Prostate gland (tissue), 2 donors: Measurements from ENCODE around the gene NXPH1. TPM values are rescaled to one million over a fixed set of nuclear protein-coding genes. Genes with fewer than 3 reads are reported as not detected.
A peak's percentile ranks its signal among the peaks of the same experiment; 100 is the strongest.

ENCODE experiments used
- DNase-seq: peaks from one replicate; pipeline ENCODE4 v3.0.0-alpha.2; 2019; ENCODE audit warnings: low spot score
- H3K27ac ChIP-seq, 2 donors: fragments of 200-600 bp; sonication (generic); 2 replicates each; pipeline ENCODE4 v1.5.1; 2017 to 2019
- H3K27me3 ChIP-seq: fragments of 200-600 bp; sonication (generic); replicated peaks from 2 replicates; pipeline ENCODE4 v1.5.1; 2019; ENCODE audit not compliant: insufficient read depth
- H3K36me3 ChIP-seq, 2 donors: fragments of 200-600 bp; sonication (generic); 1 replicate in 1 of 2; 2 replicates in 1 of 2; pipeline versions ENCODE4 v1.5.1 to v1.8.1; 2017 to 2019
- H3K4me1 ChIP-seq: fragments of 200-600 bp; sonication (generic); replicated peaks from 2 replicates; pipeline ENCODE4 v1.5.1; 2019
- H3K4me3 ChIP-seq, 2 donors: fragments of 200-600 bp; sonication (generic); 2 replicates each; pipeline ENCODE4 v1.5.1; 2017 to 2019
- H3K9me3 ChIP-seq: fragments of 200-600 bp; sonication (generic); 2 replicates; pipeline ENCODE4 v1.5.1; 2017
- CTCF ChIP-seq, 4 experiments: fragments of 200-600 bp in 2 of 4; fragments of 450-650 bp in 2 of 4; sonication (generic) in 2 of 4; IDR thresholded peaks; 1 replicate in 3 of 4; 2 replicates in 1 of 4; pipeline ENCODE4 v1.5.1; 2016 to 2019; ENCODE audit warnings: antibody characterized with exemption in 4 of 4, mild to moderate bottlenecking in 2 of 4, moderate library complexity in 2 of 4
- POLR2A ChIP-seq: fragments of 450-650 bp; IDR thresholded peaks from one replicate; pipeline ENCODE4 v1.6.1; 2016; ENCODE audit warnings: antibody characterized with exemption, mild to moderate bottlenecking
- POLR2AphosphoS5 ChIP-seq: sonication (generic); formaldehyde crosslinking; IDR thresholded peaks from one replicate; pipeline ENCODE4 v1.6.1; 2017; ENCODE audit warnings: antibody characterized with exemption
- WGBS: methylation state at CpG from one replicate; pipeline ENCODE4 v1.1.5; 2018; 5-methylcytosine and 5-hydroxymethylcytosine counted together
- intact Hi-C: fragments of 100-400 bp; cut with DNase I; formaldehyde crosslinking; loops from one replicate; pipeline ENCODE4 v1.14.2; 2022
- total RNA-seq, 2 donors: library from RNA; depleted of rRNA; stranded (reverse); fragments of >200 nt; gene quantifications; one replicate each; pipeline ENCODE4 v1.1.0, GENCODE V29; 2016

NXPH1 gene
- total RNA-seq, 2 donors from 2014 or later, result not detected

GRCh38 chr7:8435095-8435494 is 1.7 kb downstream of the NXPH1 start:
- H3K27me3 ChIP-seq, result peaks cover 42% of the 10 kb centered on the region
- TF ChIP-seq POLR2A (no peak), CTCF (IDR thresholded peaks at IDR 0.05) (no peak), POLR2AphosphoS5 (no peak)
- no peaks in the 10 kb centered on the region for H3K4me1 ChIP-seq
- WGBS, result 2% methylated on average over 33 of the region's 33 CpGs
- intact Hi-C loops, result no loop called here
- no peaks in the 10 kb centered on the region for H3K36me3 ChIP-seq
- DNase-seq, result no peak
- no peak overlapping the region for H3K4me3 ChIP-seq
- no peaks in the 10 kb centered on the region for H3K9me3 ChIP-seq
- H3K27ac ChIP-seq, result no peak overlapping the region

GRCh38 chr7:8435590-8436545 is 2.5 kb downstream of the NXPH1 start:
- no peak overlapping the region for H3K4me3 ChIP-seq
- no peaks in the 10 kb centered on the region for H3K9me3 ChIP-seq
- 19% methylated on average over 33 of the region's 33 CpGs for WGBS
- H3K4me1 ChIP-seq, result no peaks in the 10 kb centered on the region
- intact Hi-C loops, result no loop called here
- DNase-seq, result no peak
- H3K36me3 ChIP-seq, result no peaks in the 10 kb centered on the region
- H3K27me3 ChIP-seq, result peaks cover 47% of the 10 kb centered on the region
- TF ChIP-seq CTCF (IDR thresholded peaks at IDR 0.05) (no peak), POLR2AphosphoS5 (no peak), POLR2A (no peak)
- no peak overlapping the region for H3K27ac ChIP-seq

- no peaks in the 10 kb centered on the region for H3K36me3 ChIP-seq
- no peaks in the 10 kb centered on the region for H3K9me3 ChIP-seq
- TF ChIP-seq POLR2A (no peak), CTCF (IDR thresholded peaks at IDR 0.05) (peak in 3 of 4 experiments; percentile 31 to 39 (median 32))
- intact Hi-C loops, result no loop called here
- no peak overlapping the region for H3K27ac ChIP-seq
- no peak overlapping the region for H3K4me3 ChIP-seq
- H3K4me1 ChIP-seq, result no peaks in the 10 kb centered on the region
- under 1% methylated on average over 15 of the region's 15 CpGs for WGBS
- DNase-seq, result no peak
- H3K27me3 ChIP-seq, result peaks cover 56% of the 10 kb centered on the region
These were observed 3.6 kb downstream of the NXPH1 start for GRCh38 chr7:8436965-8437364.

GRCh38 chr7:8437606-8438005 is 4.2 kb downstream of the NXPH1 start:
- no peak for TF ChIP-seq POLR2A
- no peak for TF ChIP-seq POLR2AphosphoS5
- TF ChIP-seq CTCF (IDR thresholded peaks at IDR 0.05), result no peak
- intact Hi-C loops, result no loop called here
- H3K9me3 ChIP-seq, result no peaks in the 10 kb centered on the region
- WGBS, result 38% methylated on average over 8 of the region's 8 CpGs
- no peak overlapping the region for H3K4me3 ChIP-seq
- peaks cover 62% of the 10 kb centered on the region for H3K27me3 ChIP-seq
- no peaks in the 10 kb centered on the region for H3K36me3 ChIP-seq
- no peak overlapping the region for H3K27ac ChIP-seq
- no peak for DNase-seq
- no peaks in the 10 kb centered on the region for H3K4me1 ChIP-seq

- Histone ChIP-seq H3K27ac (no peak overlapping the region), H3K9me3 (no peaks in the 10 kb centered on the region), H3K4me3 (no peak overlapping the region), H3K4me1 (no peaks in the 10 kb centered on the region), H3K36me3 (no peaks in the 10 kb centered on the region), H3K27me3 (peaks cover 55% of the 10 kb centered on the region)
- no peak for DNase-seq
- intact Hi-C loops, result no loop called here
- TF ChIP-seq CTCF (IDR thresholded peaks at IDR 0.05), result no peak
- no peak for TF ChIP-seq POLR2A
- 13% methylated on average over 8 of the region's 8 CpGs for WGBS
These were observed 7.3 kb downstream of the NXPH1 start for GRCh38 chr7:8440670-8441069.
